GM18505 (cell line): ENCODE data around the gene ZNF407.
"Not testable (repeated sequence)": the region's sequence is repeated elsewhere in the genome, so short reads cannot be mapped to it uniquely, and the experiment has no call there.

Experiments used
- ATAC-seq: cut with Tn5 transposase; IDR thresholded peaks from one replicate; pipeline ENCODE4 v1.9.1; 2021; ENCODE audit not compliant: unreplicated experiment
- POLR2A ChIP-seq: IDR thresholded peaks from 4 replicates; pipeline ENCODE4 v1.6.1; 2011; ENCODE audit warnings: borderline replicate concordance; ENCODE audit not compliant: insufficient read depth, insufficient read length; ENCODE audit errors: extremely low read depth

ZNF407 gene

DNA sequence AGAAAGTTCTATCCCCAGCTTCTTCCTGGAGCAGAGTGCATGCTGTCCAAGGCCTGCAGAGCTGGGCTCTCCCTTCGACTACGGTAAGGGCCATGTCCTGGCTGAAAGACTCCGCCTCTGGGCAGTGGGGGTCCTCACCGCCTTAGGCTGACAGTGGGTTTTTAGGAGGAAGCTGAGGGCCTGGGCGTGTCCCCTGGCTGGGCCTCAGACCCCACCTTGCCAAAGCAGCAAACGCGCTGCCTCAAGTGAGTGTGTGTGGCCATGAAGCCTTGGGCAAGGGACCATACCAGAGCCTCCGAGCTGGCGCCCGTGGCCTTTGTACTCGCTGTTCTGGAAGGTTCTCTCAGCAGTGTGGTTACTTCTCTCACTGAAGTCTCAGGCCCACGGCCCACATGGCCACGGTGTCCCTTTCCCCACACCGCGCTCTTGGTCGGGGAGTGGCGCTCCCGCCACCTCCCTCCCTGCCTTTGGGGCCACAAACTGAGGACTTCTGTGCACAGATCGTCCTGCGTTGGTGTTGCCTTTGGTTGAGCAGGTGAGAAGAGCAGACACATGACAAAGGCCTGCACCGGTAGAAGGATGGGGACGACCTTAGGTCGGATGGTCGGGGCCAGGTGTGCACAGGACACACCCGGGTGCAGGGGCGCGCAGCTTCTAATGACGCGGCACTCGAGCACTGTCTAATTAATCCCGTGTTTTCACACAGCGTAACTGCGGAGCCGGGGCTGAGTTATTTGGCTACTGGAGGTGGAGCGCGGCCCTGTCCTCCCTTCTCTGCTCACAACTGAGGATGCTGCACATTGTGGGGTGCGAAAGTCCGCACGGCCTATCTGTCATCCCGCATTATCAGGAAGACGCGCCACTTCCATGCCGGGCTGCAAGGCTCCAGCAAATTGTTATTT is 489.7 kb downstream of the ZNF407 start:
- ATAC-seq = no peak
- TF ChIP-seq POLR2A = no peak

- TF ChIP-seq POLR2A = no peak
- no peak for ATAC-seq
Observed at GRCh38 chr18:75088021-75088506, 490.4 kb downstream of the ZNF407 start.

GRCh38 chr18:75088622-75089211 is 491.0 kb downstream of the ZNF407 start:
- no peak for ATAC-seq
- no peak for TF ChIP-seq POLR2A

DNA sequence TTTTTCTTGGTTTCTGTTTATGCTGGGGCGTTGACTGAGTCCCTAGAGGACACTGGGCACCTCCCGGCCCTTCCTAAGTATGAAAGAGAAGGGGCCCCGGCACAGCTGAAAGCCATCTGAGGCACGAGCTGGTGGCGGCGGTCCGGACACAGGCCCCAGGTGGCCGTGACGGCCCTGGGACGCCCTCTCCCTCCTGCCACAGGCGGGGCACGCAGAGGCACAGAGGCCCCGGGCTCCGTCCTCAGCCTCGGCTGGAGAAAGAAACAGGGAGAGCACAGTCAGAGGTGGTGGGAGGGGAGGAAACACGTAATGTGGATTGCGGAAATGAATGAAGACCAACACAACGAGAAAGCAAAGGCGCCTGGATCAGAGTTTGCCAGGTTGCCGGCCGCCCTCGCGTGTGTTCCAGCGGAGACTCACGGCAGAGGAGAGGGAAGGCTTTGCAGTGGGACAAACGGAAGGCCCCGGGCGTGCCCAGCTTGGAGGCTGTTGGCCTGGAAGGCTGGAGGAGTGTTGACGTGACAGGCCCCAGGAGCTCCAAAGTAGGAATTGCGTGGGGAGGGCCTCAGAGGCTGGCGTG is 492.2 kb downstream of the ZNF407 start:
- no peak for ATAC-seq
- no peak for TF ChIP-seq POLR2A

GRCh38 chr18:75090336-75090735 is 492.7 kb downstream of the ZNF407 start:
- TF ChIP-seq POLR2A = no peak
- ATAC-seq = no peak

GRCh38 chr18:75097491-75098225 is 500.0 kb downstream of the ZNF407 start:
- ATAC-seq = no peak
- no peak for TF ChIP-seq POLR2A

DNA sequence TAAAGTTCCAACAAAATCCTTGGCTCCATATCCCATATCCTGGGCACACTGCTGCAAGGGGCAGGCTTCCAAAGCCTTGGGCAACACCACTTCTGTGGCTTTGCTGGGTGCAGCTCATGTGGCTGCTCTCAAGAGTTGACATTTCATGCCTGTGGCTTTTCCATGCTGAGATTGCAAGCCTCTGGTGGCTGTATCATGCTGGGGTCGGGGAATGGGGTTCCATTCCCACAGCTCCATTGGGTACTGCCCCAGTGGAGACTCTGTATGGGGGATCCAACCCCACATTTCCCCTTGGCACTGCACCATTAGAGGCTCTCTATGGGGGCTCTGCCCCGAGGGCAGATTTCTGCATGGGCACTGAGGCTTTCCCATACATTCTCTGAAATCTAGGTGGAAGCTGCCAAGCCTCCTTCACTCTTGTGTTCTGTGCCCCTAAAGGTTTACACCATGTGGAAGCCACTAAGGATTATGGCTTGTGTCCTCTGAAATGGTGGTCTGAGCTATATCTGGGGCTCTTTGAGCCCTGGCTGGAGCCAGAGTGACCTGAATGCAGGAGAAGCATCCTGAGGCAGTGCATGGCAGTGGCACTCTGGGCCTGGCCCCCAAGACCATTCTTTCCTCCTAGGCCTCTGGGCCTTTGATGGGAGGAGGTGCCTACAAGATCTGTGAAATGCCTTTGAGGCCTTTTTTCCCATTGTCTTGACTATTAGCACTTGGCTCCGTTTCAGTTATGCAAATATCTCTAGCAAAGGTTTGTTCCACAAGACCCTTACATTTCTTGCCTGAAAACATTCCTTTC is 503.4 kb downstream of the ZNF407 start:
- ATAC-seq = no peak
- no peak for TF ChIP-seq POLR2A

- no peak for ATAC-seq
- no peak for TF ChIP-seq POLR2A
Observed at GRCh38 chr18:75101916-75102315, 504.2 kb downstream of the ZNF407 start.

- ATAC-seq = not testable (repeated sequence)
Observed at GRCh38 chr18:75104029-75104428, 506.4 kb downstream of the ZNF407 start.

DNA sequence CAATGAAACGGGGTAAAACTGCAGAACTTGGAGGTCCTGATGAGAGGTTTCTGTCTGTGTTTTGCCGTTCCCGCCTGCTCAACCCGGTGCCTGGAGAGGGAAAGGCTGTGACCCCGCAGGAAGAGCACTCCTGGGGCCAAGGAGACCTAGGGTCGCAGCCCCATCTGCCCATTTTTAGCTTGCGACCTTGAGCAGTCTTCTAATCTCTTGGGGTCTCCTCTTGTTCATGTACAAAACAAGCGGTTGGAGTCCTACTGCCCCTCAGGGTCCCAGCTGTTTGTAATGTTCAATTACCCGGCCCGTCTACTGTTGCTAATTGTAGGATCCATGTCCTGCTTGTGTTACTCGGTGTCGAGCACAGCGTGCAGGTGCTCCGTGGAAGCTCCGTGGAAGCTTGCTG is 506.8 kb downstream of the ZNF407 start:
- TF ChIP-seq POLR2A = no peak

GRCh38 chr18:75105551-75106254 is 508.0 kb downstream of the ZNF407 start:
- TF ChIP-seq POLR2A = no peak
- no peak for ATAC-seq

More for the DNA sequence above, 506.8 kb downstream of the ZNF407 start:
- ATAC-seq = no peak

DNA sequence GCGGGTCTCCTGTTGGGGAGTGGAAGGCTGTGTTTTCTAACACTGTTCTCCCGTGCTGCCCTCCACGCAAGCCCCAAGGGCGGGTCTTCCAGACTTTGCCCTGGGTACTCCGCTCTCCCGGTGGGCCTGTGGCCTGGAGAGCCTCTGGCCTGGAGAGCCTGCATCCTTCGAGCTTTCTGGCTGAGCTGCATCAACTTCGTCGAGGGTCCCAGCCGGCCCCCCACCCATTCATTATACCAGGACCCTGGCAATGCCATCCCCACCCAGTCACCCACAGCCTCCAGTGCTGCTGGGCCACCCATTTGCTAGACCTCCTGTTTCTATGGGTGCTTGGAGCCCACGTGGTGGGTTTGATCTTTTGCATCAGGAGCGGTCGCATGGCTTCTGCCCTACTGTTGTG is 509.1 kb downstream of the ZNF407 start:
- TF ChIP-seq POLR2A = no peak
- ATAC-seq = no peak
